ENCODE measurements around the gene CADPS.

CADPS gene

DNA sequence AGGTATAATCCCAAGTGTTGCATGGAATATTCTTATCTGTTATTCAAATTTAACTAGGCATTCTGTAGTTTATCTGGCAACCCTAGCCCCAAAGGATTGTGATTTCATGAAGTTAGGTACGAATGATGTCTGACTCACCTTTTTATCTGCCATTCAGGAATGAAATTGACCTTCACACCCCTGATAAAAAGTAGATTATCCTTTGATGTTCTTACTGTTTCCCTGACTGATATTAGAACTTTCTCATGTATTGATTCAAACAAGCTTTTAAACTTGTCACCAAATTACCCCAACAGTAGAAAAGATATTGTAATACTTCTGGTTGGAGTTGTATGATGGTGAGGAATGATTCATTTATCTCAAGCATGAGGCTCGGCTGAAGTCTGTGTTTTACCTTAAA lies 43.6 kb upstream of the CADPS start:
- Histone ChIP-seq H3K4me1 (ENCODE audit: control insufficient read depth in 1 of 2, insufficient read depth in 1 of 2, low read depth in 1 of 2, low read length in 1 of 2) (no peaks in the 10 kb centered on the region), H3K36me3 (no peaks in the 10 kb centered on the region), H3K27me3 (no peaks in the 10 kb centered on the region), H3K27ac (no peak overlapping the region), H3K9me3 (no peaks in the 10 kb centered on the region), H3K4me3 (ENCODE audit: low read depth in 1 of 2, low read length in 1 of 2) (no peak overlapping the region)
- TF ChIP-seq CTCF (IDR thresholded peaks at IDR 0.05), result no peak

DNA sequence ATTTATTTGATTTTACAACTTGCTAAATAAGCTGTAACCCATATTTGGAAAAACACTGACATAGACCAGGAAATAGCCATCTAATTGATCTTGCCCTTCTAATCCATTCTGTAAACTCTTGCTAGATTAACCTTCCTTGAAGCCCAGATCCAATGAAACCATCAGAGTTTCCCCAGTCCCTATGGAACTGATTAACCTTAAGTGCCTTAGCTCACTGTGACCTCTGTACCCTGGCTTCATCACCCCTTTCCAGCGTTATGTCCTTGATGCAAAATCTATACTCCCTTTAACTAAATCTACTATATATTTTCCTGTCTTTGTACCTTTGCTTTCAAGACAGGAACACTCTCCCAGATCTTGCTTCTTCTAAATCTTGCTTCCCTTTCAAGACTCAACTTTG lies 42.9 kb upstream of the CADPS start:
- Histone ChIP-seq H3K36me3 (no peaks in the 10 kb centered on the region), H3K4me1 (ENCODE audit: control insufficient read depth in 1 of 2, insufficient read depth in 1 of 2, low read depth in 1 of 2, low read length in 1 of 2) (no peaks in the 10 kb centered on the region), H3K4me3 (ENCODE audit: low read depth in 1 of 2, low read length in 1 of 2) (no peak overlapping the region), H3K27ac (no peak overlapping the region), H3K9me3 (no peaks in the 10 kb centered on the region), H3K27me3 (no peaks in the 10 kb centered on the region)
- no peak for TF ChIP-seq CTCF (IDR thresholded peaks at IDR 0.05)

- H3K36me3 ChIP-seq, result no peaks in the 10 kb centered on the region
- H3K9me3 ChIP-seq, result no peaks in the 10 kb centered on the region
- no peaks in the 10 kb centered on the region for H3K4me1 ChIP-seq (ENCODE audit: control insufficient read depth in 1 of 2, insufficient read depth in 1 of 2, low read depth in 1 of 2, low read length in 1 of 2)
- H3K27ac ChIP-seq, result no peak overlapping the region
- H3K4me3 ChIP-seq (ENCODE audit: low read depth in 1 of 2, low read length in 1 of 2), result no peak overlapping the region
- H3K27me3 ChIP-seq, result no peaks in the 10 kb centered on the region
- TF ChIP-seq CTCF (IDR thresholded peaks at IDR 0.05), result no peak
Measured at GRCh38 chr3:62911526-62911925, 36.3 kb upstream of the CADPS start.

DNA sequence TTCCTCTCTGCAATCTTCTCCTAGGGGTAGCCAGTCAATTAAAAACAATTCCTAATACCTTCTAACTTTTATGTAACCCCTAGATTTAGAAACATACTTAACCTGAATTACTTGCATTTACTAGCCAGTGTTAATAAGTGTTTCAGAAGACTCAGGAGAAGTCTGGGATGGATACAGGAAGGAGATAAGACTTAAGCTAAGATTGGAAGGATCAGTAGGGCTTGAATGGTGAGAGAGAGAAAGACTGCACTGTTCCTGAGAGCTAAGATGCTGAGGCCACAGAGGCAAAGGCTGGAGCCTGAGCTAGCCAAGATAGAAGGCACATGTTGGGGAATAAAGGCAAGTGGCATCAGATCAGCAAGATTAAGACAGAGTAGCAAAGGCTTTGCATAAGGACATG lies 30.1 kb upstream of the CADPS start:
- no peaks in the 10 kb centered on the region for H3K27me3 ChIP-seq
- TF ChIP-seq CTCF (IDR thresholded peaks at IDR 0.05), result no peak
- no peak overlapping the region for H3K27ac ChIP-seq
- no peak overlapping the region for H3K4me3 ChIP-seq (ENCODE audit: low read depth in 1 of 2, low read length in 1 of 2)
- H3K4me1 ChIP-seq (ENCODE audit: control insufficient read depth in 1 of 2, insufficient read depth in 1 of 2, low read depth in 1 of 2, low read length in 1 of 2), result no peaks in the 10 kb centered on the region
- no peaks in the 10 kb centered on the region for H3K36me3 ChIP-seq
- H3K9me3 ChIP-seq, result no peaks in the 10 kb centered on the region

DNA sequence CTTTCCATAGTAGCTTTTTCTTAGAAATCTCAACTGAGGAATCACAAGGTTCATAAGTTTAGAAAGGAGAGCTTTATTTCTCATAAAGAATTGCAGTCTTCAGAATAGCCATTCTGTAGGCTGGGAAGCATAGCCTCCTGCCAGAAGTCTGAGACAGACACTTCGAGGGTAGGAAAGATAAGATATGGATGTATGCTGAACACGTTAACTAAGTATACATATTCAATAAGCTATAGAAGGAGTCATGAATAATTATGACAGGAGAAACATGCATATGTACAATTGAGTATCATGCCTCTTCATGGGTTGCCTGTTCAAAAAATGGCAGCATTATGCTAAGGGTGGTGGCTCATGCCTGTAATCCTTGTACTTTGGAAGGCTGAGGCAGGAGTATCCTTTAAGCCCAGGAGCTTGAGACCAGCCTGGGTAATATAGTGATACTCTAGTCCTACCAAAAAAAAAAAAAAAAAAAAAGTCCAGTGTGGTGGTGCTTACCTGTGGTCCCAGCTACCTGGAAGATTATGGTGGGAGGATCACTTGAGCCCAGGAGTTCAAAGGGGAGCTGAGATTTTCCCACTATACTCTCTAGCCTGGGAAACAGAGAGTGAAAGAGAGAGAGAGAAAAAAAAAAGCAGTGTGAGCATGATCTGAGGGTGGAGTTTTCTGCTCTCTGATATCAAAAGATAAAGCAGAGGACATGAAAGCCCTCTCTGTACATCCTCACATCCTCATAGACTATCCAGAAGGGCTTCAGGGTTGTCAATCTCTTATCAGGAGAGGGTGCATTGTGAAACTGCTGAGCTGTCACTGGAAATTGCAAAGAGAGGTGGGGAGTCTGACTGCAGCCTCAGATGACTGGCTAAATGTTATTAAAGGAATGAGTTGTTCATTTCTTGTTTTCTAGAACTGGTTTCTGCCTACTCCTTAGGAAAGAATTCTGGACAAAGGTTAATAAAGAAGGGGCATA lies 23.6 kb upstream of the CADPS start:
- H3K9me3 ChIP-seq, result no peaks in the 10 kb centered on the region
- H3K4me1 ChIP-seq (ENCODE audit: control insufficient read depth in 1 of 2, insufficient read depth in 1 of 2, low read depth in 1 of 2, low read length in 1 of 2), result no peaks in the 10 kb centered on the region
- no peak for TF ChIP-seq CTCF (IDR thresholded peaks at IDR 0.05)
- H3K4me3 ChIP-seq (ENCODE audit: low read depth in 1 of 2, low read length in 1 of 2), result no peak overlapping the region
- no peaks in the 10 kb centered on the region for H3K36me3 ChIP-seq
- H3K27ac ChIP-seq, result no peak overlapping the region
- H3K27me3 ChIP-seq, result no peaks in the 10 kb centered on the region

All from neutrophil (primary cell).